ENCODE measurements around the gene ADO. TPM values are rescaled to one million over a fixed set of nuclear protein-coding genes. Genes with fewer than 3 reads are reported as not detected.

ADO gene
- total and polyA plus RNA-seq, 4 donors: 7.5 to 15.3 (median 11.2) TPM

DNA sequence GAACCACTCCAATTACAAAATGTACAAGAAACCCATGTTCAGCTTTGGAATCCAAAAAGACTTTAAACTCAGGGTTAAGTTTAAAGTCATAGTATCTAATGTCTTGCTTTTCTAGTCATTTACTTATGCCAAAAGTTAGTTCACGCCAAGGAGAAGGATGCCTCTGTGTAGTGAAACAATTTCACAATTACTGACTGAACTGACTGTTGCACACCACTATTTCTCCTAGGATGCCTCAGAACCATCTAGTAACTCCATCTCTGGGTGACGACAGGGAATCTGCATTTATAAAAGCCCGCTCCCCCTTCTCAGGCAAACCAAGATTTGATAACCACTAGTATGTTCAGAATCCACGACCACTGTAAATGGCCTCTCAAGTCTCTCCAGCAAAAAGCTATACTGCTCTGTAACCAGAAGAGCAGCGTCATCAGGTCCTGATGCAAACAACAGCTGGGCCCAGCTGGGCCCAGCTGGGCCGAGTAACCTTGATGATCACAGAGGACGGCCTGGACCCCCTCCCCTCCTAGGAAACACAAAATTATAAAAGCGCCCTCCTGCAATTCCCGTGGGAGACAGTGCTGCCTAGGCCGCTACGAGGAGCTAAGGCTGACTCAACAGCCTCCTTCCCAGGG, 680 bp upstream of the ADO start:
- intact Hi-C loops (cut with DNase I): no loop called here
- H3K4me1 ChIP-seq (ENCODE audit: control insufficient read depth in 1 of 2, insufficient read depth in 2 of 2, low read length in 2 of 2): peaks cover 0 to 4% of the 10 kb centered on the region in 2 donors
- H3K27ac ChIP-seq (ENCODE audit: low read depth in 1 of 2, low read length in 2 of 2): peak overlapping the region; percentile 71 to 72
- no peaks in the 10 kb centered on the region for H3K9me3 ChIP-seq (ENCODE audit: control insufficient read depth, low read length)
- H3K4me3 ChIP-seq (ENCODE audit: low read length in 2 of 2): peak overlapping the region; percentile 68 to 69
- ATAC-seq (ENCODE audit: low FRiP score) (peak; percentile 3), DNase-seq (no peak)
- H3K36me3 ChIP-seq (ENCODE audit: control insufficient read depth in 1 of 2, insufficient read depth in 2 of 2, low read length in 1 of 2): no peaks in the 10 kb centered on the region
- H3K27me3 ChIP-seq (ENCODE audit: control insufficient read depth in 1 of 2, insufficient read depth in 2 of 2, low read length in 1 of 2): no peaks in the 10 kb centered on the region
- 26 to 29% methylated on average over 11 of the region's 11 CpGs for WGBS, 2 donors

DNA sequence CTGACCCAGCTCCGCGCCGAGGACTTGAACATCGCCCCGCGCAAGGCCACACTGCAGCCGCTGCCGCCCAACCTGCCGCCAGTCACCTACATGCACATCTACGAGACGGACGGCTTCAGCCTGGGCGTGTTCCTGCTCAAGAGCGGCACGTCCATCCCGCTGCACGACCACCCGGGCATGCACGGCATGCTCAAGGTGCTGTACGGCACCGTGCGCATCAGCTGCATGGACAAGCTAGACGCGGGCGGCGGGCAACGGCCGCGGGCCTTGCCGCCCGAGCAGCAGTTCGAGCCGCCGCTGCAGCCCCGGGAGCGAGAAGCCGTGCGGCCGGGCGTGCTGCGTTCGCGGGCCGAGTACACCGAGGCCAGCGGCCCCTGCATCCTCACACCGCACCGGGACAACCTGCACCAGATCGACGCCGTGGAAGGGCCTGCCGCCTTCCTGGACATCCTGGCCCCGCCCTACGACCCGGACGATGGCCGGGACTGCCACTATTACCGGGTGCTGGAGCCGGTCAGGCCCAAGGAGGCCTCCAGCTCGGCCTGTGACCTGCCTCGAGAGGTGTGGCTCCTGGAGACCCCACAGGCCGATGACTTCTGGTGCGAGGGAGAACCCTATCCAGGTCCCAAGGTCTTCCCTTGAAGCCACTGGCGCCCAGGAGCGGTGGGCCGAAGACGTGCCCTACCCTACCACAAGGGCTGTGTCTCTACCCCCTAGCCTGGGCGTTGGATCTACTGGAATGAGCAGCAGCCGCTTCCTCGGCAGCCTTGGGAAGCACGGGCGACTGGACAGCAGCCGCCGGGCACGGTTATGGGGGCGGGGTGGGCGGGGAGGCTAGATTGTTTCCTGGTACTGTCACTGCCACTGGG, 945 bp downstream of the ADO start:
- ATAC-seq (ENCODE audit: low FRiP score): peak; percentile 31
- DNase-seq: peak in 1 of 2 donors; percentile 81
- Histone ChIP-seq H3K9me3 (ENCODE audit: control insufficient read depth, low read length) (no peaks in the 10 kb centered on the region), H3K27me3 (ENCODE audit: control insufficient read depth in 1 of 2, insufficient read depth in 2 of 2, low read length in 1 of 2) (no peaks in the 10 kb centered on the region), H3K27ac (ENCODE audit: low read depth in 1 of 2, low read length in 2 of 2) (peak overlapping the region in 1 of 2 donors; percentile 71), H3K4me3 (ENCODE audit: low read length in 2 of 2) (peak overlapping the region; percentile 68 to 69), H3K4me1 (ENCODE audit: control insufficient read depth in 1 of 2, insufficient read depth in 2 of 2, low read length in 2 of 2) (peaks cover 0 to 4% of the 10 kb centered on the region in 2 donors), H3K36me3 (ENCODE audit: control insufficient read depth in 1 of 2, insufficient read depth in 2 of 2, low read length in 1 of 2) (no peaks in the 10 kb centered on the region)
- 2 to 3% methylated on average over 71 to 77 of the region's 77 CpGs for WGBS, 2 donors
- intact Hi-C loops (cut with DNase I): no loop called here

DNA sequence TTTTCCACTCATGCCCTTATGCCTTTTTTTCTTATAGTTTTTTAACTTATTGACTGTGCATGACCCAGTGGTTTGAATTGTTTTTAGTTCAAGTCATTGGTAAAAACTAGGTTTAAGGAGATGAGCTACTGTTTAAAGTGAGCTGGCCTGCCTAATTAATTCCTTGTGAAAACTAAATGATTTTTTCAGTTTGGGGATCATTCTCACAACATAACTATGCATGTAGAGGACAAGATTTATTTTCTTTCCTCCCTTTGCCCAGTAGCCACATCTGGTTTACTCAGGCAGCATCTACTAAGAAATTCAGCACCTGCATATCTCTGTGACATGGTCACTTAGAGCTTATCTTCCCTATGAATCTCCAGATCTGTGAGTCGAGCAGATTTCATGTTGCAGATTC, 1.7 kb downstream of the ADO start:
- peaks cover 0 to 4% of the 10 kb centered on the region in 2 donors for H3K4me1 ChIP-seq (ENCODE audit: control insufficient read depth in 1 of 2, insufficient read depth in 2 of 2, low read length in 2 of 2)
- intact Hi-C loops (cut with DNase I): no loop called here
- H3K36me3 ChIP-seq (ENCODE audit: control insufficient read depth in 1 of 2, insufficient read depth in 2 of 2, low read length in 1 of 2): no peaks in the 10 kb centered on the region
- WGBS, 2 donors: 48 to 67% methylated on average over 1 of the region's 1 CpG
- H3K4me3 ChIP-seq (ENCODE audit: low read length in 2 of 2): no peak overlapping the region
- H3K27ac ChIP-seq (ENCODE audit: low read depth in 1 of 2, low read length in 2 of 2): no peak overlapping the region
- ATAC-seq (ENCODE audit: low FRiP score) (no peak), DNase-seq (no peak)
- no peaks in the 10 kb centered on the region for H3K27me3 ChIP-seq (ENCODE audit: control insufficient read depth in 1 of 2, insufficient read depth in 2 of 2, low read length in 1 of 2)
- H3K9me3 ChIP-seq (ENCODE audit: control insufficient read depth, low read length): no peaks in the 10 kb centered on the region

DNA sequence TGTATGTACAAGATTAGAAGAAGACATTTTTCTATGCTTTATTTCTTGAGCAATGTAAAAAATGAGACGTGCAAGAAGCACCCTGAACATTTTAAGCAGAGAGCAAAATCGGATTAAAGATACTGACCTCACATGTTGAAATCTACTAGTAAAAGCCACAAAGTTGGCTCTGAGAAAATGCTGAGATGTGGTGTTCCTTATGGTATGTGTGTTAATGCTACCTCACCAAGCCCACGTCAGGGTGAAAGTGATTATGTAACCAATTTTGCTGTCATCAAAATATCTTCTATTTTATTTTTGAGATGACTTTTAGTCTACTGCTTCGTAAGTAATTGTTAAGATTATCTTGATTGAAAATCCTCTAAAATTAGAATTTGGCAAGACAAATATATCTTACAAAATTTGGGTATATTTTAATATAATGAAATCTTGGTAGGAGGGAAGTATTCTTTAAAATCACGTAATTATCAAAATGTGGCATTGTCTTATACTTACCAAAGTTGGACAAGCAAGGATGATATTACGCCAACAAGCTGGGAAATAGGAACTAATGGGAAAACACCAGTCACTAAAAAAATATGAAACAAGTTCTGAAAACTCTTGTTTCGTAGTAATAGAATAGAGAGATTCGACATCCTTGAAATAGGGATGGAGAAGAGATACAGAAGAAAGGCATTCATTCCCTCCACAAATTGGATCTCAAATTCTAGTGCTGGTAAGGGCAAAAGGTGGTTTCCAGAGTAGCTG, 5.8 kb downstream of the ADO start:
- no peak overlapping the region for H3K4me3 ChIP-seq (ENCODE audit: low read length in 2 of 2)
- no peaks in the 10 kb centered on the region for H3K9me3 ChIP-seq (ENCODE audit: control insufficient read depth, low read length)
- 93 to 97% methylated on average over 8 of the region's 8 CpGs for whole genome bisulfite sequencing, 2 donors
- peaks cover 0 to 4% of the 10 kb centered on the region in 2 donors for H3K4me1 ChIP-seq (ENCODE audit: control insufficient read depth in 1 of 2, insufficient read depth in 2 of 2, low read length in 2 of 2)
- ATAC-seq (ENCODE audit: low FRiP score) (no peak), DNase-seq (no peak)
- H3K27ac ChIP-seq (ENCODE audit: low read depth in 1 of 2, low read length in 2 of 2): no peak overlapping the region
- intact Hi-C loops (cut with DNase I): loop anchor here (10.0 kb wide), 4 partner anchors 324 to 914 kb away; partner anchors contain the start of gene NRBF2 (in 1 of the 2)
- H3K36me3 ChIP-seq (ENCODE audit: control insufficient read depth in 1 of 2, insufficient read depth in 2 of 2, low read length in 1 of 2): no peaks in the 10 kb centered on the region
- no peaks in the 10 kb centered on the region for H3K27me3 ChIP-seq (ENCODE audit: control insufficient read depth in 1 of 2, insufficient read depth in 2 of 2, low read length in 1 of 2)

DNA sequence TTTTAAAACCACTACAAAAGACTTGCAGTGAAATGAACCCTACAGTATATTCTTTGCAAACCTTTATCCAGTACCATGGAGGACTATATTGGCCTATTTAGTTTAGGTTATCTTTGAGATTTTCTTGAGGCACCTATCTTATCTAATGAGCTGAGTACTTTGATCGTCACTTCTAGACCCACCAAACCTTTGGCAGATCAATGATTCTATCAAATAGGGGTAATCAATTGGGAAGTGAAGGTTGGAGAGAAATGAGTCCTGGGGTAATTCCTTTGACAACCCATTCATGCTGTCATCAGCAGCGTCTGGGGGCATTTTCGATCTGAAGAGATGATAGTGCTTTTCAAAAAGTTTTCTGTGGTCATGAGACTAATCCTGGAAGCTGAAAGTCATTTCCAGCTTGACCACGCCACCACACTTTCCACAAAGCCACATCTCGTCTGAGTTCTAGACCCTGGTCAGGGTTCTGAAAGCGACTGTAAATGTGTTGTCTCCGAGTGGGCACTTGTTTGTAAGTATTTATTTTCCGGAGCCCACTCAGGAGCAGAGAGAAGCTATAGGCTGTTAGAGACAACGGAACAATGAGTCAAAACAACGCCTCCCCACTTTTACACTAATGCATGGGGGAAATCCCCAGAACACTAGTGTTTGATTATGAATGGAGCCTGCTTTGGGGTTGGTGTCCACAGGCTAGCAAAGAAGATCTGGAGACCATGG, 6.8 kb downstream of the ADO start:
- 94 to 95% methylated on average over 10 of the region's 10 CpGs for WGBS, 2 donors
- no peak overlapping the region for H3K27ac ChIP-seq (ENCODE audit: low read depth in 1 of 2, low read length in 2 of 2)
- intact Hi-C loops (cut with DNase I): loop anchor here (10.0 kb wide), 4 partner anchors 323 to 913 kb away; partner anchors contain the start of gene NRBF2 (in 1 of the 2)
- no peaks in the 10 kb centered on the region for H3K36me3 ChIP-seq (ENCODE audit: control insufficient read depth in 1 of 2, insufficient read depth in 2 of 2, low read length in 1 of 2)
- no peak overlapping the region for H3K4me3 ChIP-seq (ENCODE audit: low read length in 2 of 2)
- no peaks in the 10 kb centered on the region for H3K9me3 ChIP-seq (ENCODE audit: control insufficient read depth, low read length)
- DNase-seq (no peak), ATAC-seq (ENCODE audit: low FRiP score) (no peak)
- H3K4me1 ChIP-seq (ENCODE audit: control insufficient read depth in 1 of 2, insufficient read depth in 2 of 2, low read length in 2 of 2): peaks cover 0 to 2% of the 10 kb centered on the region in 2 donors
- no peaks in the 10 kb centered on the region for H3K27me3 ChIP-seq (ENCODE audit: control insufficient read depth in 1 of 2, insufficient read depth in 2 of 2, low read length in 1 of 2)

DNA sequence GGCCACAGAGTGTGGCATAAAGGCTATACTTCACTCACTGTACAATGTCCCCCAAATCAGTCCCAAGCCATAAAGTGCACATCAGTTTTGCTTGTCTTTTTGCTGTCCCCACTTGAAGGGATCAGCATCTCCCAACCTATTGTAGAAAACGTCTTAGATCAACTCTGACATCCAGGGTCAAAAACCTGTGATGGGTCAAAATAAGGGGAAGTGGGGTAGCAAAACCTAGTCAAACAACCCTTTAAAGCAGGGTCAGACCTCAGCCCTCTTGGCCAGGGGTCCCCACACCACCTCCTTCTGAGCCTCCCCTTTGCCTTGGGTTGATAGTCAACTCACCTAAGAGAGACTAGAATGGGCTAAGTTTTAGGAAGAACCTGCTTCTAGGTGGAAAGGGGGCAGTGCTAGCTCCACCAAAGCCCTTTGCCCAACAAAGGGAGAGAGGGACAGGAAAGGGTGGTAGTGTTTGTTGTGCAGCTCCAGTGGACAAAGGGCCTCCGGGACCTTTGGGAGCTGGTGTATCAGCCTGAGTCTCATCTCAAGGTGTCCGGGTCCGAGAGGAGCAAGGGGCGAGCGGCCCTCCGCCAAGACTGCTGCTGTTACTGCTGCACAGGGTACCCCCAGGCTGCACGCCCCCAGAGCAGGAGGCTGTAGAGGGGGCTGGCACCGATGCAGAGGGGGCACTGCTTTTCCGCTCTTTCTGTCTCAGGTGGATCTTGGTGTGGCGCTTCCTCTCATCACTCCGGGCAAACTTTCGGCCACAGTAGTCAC, 8.3 kb downstream of the ADO start:
- no peak for ATAC-seq (ENCODE audit: low FRiP score)
- no peaks in the 10 kb centered on the region for H3K9me3 ChIP-seq (ENCODE audit: control insufficient read depth, low read length)
- intact Hi-C loops (cut with DNase I): loop anchor here (10.0 kb wide), 4 partner anchors 322 to 912 kb away; partner anchors contain the start of gene NRBF2 (in 1 of the 2)
- WGBS, 2 donors: 93 to 96% methylated on average over 13 of the region's 13 CpGs
- H3K4me1 ChIP-seq (ENCODE audit: control insufficient read depth in 1 of 2, insufficient read depth in 2 of 2, low read length in 2 of 2): no peaks in the 10 kb centered on the region
- H3K27me3 ChIP-seq (ENCODE audit: control insufficient read depth in 1 of 2, insufficient read depth in 2 of 2, low read length in 1 of 2): no peaks in the 10 kb centered on the region
- H3K27ac ChIP-seq (ENCODE audit: low read depth in 1 of 2, low read length in 2 of 2): no peak overlapping the region
- DNase-seq: no peak
- H3K36me3 ChIP-seq (ENCODE audit: control insufficient read depth in 1 of 2, insufficient read depth in 2 of 2, low read length in 1 of 2): no peaks in the 10 kb centered on the region
- H3K4me3 ChIP-seq (ENCODE audit: low read length in 2 of 2): no peak overlapping the region

DNA sequence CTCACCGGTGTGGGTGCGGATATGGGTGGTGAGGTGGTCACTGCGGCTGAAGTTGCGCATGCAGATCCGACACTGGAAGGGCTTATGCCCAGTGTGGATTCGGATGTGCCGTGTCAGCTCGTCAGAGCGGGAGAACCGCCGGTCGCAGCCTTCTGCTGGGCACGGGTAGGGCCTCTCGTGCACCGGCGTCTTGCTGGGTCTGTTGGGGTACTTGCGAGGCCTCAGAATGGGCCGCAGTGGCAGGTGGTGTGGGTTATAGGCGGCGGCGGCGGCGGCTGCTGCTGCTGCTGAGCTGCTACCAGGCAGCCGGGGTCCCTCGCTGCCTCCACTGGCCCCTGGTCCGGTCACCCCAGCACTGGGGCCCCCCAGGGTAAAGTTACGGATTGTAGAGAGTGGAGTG, 8.9 kb downstream of the ADO start:
- Histone ChIP-seq H3K27me3 (ENCODE audit: control insufficient read depth in 1 of 2, insufficient read depth in 2 of 2, low read length in 1 of 2) (no peaks in the 10 kb centered on the region), H3K9me3 (ENCODE audit: control insufficient read depth, low read length) (no peaks in the 10 kb centered on the region), H3K4me3 (ENCODE audit: low read length in 2 of 2) (no peak overlapping the region), H3K27ac (ENCODE audit: low read depth in 1 of 2, low read length in 2 of 2) (no peak overlapping the region), H3K36me3 (ENCODE audit: control insufficient read depth in 1 of 2, insufficient read depth in 2 of 2, low read length in 1 of 2) (no peaks in the 10 kb centered on the region), H3K4me1 (ENCODE audit: control insufficient read depth in 1 of 2, insufficient read depth in 2 of 2, low read length in 2 of 2) (no peaks in the 10 kb centered on the region)
- intact Hi-C loops (cut with DNase I): loop anchor here (10.0 kb wide), 4 partner anchors 321 to 911 kb away; partner anchors contain the start of gene NRBF2 (in 1 of the 2)
- DNase-seq (no peak), ATAC-seq (ENCODE audit: low FRiP score) (no peak)
- 95 to 96% methylated on average over 27 of the region's 27 CpGs for WGBS, 2 donors

All from aorta (tissue), 5 donors.